ENCODE results near the gene NFU1. TPM values are rescaled to one million over a fixed set of nuclear protein-coding genes. Genes with fewer than 3 reads are reported as not detected.

The NFU1 gene
- total and polyA plus RNA-seq, 9 of the 15 experiments (the other 6 are each of a cell fraction or from before 2014, with no cell fraction given), result 33.3 to 61.8 (median 53.7) TPM

DNA sequence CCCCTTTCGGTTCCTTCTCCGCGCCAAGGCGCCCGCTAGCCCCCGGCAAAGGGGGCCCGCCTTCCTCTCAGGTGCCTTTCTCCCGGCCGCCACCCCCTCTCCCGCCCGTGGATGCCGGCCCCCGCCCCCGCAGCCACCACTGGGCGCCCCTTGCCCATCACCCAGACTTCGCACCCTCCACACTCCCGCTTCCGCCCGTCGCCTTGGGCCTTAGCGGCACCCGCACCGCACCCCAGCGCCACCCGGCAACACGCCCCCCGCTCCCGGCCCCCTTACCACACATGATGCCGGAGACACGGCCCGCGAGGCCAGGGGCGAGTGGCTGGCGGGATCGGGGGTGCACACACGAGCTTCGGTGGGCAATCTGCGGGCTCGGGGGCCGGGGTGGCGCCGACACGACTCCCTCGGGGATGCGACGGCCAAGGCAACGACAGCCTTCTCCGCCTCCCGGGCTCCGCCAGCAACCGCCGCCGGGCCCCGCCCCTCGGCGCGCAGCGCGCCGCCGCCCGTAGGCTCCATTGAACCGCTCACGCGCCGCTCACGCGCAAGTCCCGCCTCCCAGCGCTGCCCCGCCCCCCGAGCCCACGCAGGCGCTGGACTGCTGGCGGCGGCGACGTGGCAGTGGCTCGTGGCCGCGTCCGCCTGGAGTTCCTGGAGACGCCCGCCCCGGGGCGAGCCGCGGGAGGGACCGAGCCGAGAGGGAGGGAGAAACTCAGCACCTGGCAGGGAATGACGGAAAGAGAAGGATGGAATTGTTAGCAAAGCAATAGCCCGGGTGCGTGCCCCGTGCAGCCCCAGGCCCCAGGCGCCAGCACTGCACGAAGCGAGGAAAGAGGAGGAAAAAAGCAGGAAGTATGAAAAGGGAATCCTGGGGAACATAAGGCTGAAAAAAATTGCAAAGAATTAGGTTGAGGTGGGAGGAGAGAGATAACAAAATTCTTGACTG lies 50.2 kb downstream of the NFU1 start, which contains the start of gene GFPT1 (continued):
- TF ChIP-seq EP400 (IDR thresholded peaks at IDR 0.05), result peak; percentile 97
- TF ChIP-seq ZBED1 (IDR thresholded peaks at IDR 0.05), result no peak
- TF ChIP-seq, protein P1, sequence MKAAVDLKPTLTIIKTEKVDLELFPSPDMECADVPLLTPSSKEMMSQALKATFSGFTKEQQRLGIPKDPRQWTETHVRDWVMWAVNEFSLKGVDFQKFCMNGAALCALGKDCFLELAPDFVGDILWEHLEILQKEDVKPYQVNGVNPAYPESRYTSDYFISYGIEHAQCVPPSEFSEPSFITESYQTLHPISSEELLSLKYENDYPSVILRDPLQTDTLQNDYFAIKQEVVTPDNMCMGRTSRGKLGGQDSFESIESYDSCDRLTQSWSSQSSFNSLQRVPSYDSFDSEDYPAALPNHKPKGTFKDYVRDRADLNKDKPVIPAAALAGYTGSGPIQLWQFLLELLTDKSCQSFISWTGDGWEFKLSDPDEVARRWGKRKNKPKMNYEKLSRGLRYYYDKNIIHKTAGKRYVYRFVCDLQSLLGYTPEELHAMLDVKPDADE (conservative IDR thresholded peaks at IDR 0.05; ENCODE audit: control insufficient read depth, low read depth, low read length), result peak; percentile 9
- TF ChIP-seq ZNF3 (CRISPR knock-in tag; IDR thresholded peaks at IDR 0.05), result no peak
- peak; percentile 92 for TF ChIP-seq MTA3 (IDR thresholded peaks at IDR 0.05; ENCODE audit: borderline replicate concordance)
- TF ChIP-seq, protein P2, sequence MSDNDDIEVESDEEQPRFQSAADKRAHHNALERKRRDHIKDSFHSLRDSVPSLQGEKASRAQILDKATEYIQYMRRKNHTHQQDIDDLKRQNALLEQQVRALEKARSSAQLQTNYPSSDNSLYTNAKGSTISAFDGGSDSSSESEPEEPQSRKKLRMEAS (CRISPR knock-in tag; IDR thresholded peaks at IDR 0.05), result peak; percentile 73
- peak; percentile 43; the same call in 1 of the 2 replicates for TF ChIP-seq SOX6 (IDR thresholded peaks at IDR 0.05)
- TF ChIP-seq, protein P3, sequence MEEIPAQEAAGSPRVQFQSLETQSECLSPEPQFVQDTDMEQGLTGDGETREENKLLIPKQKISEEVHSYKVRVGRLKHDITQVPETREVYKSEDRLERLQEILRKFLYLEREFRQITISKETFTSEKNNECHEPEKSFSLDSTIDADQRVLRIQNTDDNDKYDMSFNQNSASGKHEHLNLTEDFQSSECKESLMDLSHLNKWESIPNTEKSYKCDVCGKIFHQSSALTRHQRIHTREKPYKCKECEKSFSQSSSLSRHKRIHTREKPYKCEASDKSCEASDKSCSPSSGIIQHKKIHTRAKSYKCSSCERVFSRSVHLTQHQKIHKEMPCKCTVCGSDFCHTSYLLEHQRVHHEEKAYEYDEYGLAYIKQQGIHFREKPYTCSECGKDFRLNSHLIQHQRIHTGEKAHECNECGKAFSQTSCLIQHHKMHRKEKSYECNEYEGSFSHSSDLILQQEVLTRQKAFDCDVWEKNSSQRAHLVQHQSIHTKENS (CRISPR knock-in tag; IDR thresholded peaks at IDR 0.05), result no peak
- no peak for TF ChIP-seq MBD1 (CRISPR knock-in tag; IDR thresholded peaks at IDR 0.05)
- TF ChIP-seq RAD51 (IDR thresholded peaks at IDR 0.05; ENCODE audit: borderline replicate concordance, low read depth), result no peak
- TF ChIP-seq ESRRA (IDR thresholded peaks at IDR 0.05; ENCODE audit: borderline replicate concordance, low read depth), result peak; percentile 52
- TF ChIP-seq SUPT5H (IDR thresholded peaks at IDR 0.05), result peak; percentile 93
- TF ChIP-seq, protein P4, sequence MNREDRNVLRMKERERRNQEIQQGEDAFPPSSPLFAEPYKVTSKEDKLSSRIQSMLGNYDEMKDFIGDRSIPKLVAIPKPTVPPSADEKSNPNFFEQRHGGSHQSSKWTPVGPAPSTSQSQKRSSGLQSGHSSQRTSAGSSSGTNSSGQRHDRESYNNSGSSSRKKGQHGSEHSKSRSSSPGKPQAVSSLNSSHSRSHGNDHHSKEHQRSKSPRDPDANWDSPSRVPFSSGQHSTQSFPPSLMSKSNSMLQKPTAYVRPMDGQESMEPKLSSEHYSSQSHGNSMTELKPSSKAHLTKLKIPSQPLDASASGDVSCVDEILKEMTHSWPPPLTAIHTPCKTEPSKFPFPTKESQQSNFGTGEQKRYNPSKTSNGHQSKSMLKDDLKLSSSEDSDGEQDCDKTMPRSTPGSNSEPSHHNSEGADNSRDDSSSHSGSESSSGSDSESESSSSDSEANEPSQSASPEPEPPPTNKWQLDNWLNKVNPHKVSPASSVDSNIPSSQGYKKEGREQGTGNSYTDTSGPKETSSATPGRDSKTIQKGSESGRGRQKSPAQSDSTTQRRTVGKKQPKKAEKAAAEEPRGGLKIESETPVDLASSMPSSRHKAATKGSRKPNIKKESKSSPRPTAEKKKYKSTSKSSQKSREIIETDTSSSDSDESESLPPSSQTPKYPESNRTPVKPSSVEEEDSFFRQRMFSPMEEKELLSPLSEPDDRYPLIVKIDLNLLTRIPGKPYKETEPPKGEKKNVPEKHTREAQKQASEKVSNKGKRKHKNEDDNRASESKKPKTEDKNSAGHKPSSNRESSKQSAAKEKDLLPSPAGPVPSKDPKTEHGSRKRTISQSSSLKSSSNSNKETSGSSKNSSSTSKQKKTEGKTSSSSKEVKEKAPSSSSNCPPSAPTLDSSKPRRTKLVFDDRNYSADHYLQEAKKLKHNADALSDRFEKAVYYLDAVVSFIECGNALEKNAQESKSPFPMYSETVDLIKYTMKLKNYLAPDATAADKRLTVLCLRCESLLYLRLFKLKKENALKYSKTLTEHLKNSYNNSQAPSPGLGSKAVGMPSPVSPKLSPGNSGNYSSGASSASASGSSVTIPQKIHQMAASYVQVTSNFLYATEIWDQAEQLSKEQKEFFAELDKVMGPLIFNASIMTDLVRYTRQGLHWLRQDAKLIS (CRISPR knock-in tag; IDR thresholded peaks at IDR 0.05), result peak; percentile 55; the same call in 1 of the 2 replicates
- no peak for TF ChIP-seq RFX7 (CRISPR knock-in tag; IDR thresholded peaks at IDR 0.05)
- TF ChIP-seq PHB (CRISPR knock-in tag; IDR thresholded peaks at IDR 0.05), result peak; percentile 71; the same call in 1 of the 2 replicates
- peak; percentile 59 to 80; a peak in 3 of 4 replicates for TF ChIP-seq MNT (conservative IDR thresholded peaks at IDR 0.05)
- TF ChIP-seq PPARD (CRISPR knock-in tag; IDR thresholded peaks at IDR 0.05), result no peak

Measured in K562 (cell line).